ENCODE results near the gene GALC. TPM values are rescaled to one million over a fixed set of nuclear protein-coding genes. Genes with fewer than 3 reads are reported as not detected.

GALC gene
- total RNA-seq, 2 donors from 2014 or later: 20.8 to 21.8 TPM

GRCh38 chr14:87935081-87935828 is 57.7 kb downstream of the GALC start:
- H3K4me3 ChIP-seq: no peak overlapping the region
- no peak for DNase-seq (ENCODE audit: low spot score)
- no peak for TF ChIP-seq CTCF (IDR thresholded peaks at IDR 0.05)
- H3K9me3 ChIP-seq: no peaks in the 10 kb centered on the region
- no peak overlapping the region for H3K27ac ChIP-seq
- no peaks in the 10 kb centered on the region for H3K4me1 ChIP-seq
- H3K36me3 ChIP-seq: peaks cover 16% of the 10 kb centered on the region
- H3K27me3 ChIP-seq: no peaks in the 10 kb centered on the region

GRCh38 chr14:87934185-87934584 is 58.8 kb downstream of the GALC start:
- no peaks in the 10 kb centered on the region for H3K9me3 ChIP-seq
- peaks cover 8% of the 10 kb centered on the region for H3K36me3 ChIP-seq
- H3K27ac ChIP-seq: no peak overlapping the region
- no peak overlapping the region for H3K4me3 ChIP-seq
- no peaks in the 10 kb centered on the region for H3K4me1 ChIP-seq
- TF ChIP-seq CTCF (IDR thresholded peaks at IDR 0.05): no peak
- no peak for DNase-seq (ENCODE audit: low spot score)
- no peaks in the 10 kb centered on the region for H3K27me3 ChIP-seq

DNA sequence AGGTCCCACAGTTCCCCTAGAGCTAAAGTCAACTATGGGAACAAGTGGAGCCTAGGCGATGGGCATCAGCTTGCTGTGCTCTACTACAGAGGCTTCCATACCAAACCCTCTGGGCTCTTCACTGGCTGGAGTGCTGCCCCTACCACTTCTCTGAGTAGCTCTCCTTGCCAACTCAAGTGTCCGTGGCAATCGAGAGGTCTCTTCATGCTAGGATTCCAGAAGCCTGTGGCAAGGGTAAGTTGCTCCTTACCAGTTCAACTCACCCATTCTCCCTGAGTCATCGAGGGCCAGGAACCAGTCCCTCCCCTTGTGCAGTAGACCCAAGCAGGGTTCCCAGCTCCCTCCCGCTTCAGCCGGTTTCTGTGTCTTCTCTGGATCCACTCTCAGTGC is 76.1 kb downstream of the GALC start:
- no peaks in the 10 kb centered on the region for H3K4me1 ChIP-seq
- H3K36me3 ChIP-seq: no peaks in the 10 kb centered on the region
- H3K9me3 ChIP-seq: peaks cover 0 to 9% of the 10 kb centered on the region in 2 donors
- DNase-seq (ENCODE audit: low spot score): no peak
- H3K27me3 ChIP-seq: peaks cover 0 to 3% of the 10 kb centered on the region in 2 donors
- H3K27ac ChIP-seq: no peak overlapping the region
- no peak for TF ChIP-seq CTCF (IDR thresholded peaks at IDR 0.05)
- no peak overlapping the region for H3K4me3 ChIP-seq

GRCh38 chr14:87916103-87916885 is 76.7 kb downstream of the GALC start:
- H3K36me3 ChIP-seq: no peaks in the 10 kb centered on the region
- peaks cover 0 to 3% of the 10 kb centered on the region in 2 donors for H3K27me3 ChIP-seq
- no peak overlapping the region for H3K27ac ChIP-seq
- H3K9me3 ChIP-seq: peaks cover 0 to 13% of the 10 kb centered on the region in 2 donors
- no peak overlapping the region for H3K4me3 ChIP-seq
- no peaks in the 10 kb centered on the region for H3K4me1 ChIP-seq
- no peak for DNase-seq (ENCODE audit: low spot score)
- TF ChIP-seq CTCF (IDR thresholded peaks at IDR 0.05): no peak

DNA sequence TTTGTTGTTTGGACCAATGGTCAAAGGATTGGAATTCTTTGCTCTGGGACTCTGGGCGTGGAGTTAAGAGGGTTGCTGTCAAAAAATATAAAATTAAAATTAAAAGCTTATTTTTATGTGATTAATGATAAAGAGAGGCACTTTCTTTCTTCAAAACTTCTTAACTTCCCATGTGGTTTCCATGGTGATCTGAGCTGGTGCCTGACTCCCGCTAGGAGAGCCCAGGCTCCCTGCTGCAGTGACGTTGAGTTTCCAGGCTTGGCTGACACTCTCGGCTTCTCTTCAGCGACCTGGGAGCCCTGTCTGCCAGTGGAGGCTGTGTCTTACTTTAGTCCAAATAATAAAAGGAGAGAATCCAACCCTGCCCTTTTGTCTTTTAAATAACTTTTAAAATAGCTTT is 84.4 kb downstream of the GALC start:
- Histone ChIP-seq H3K4me3 (no peak overlapping the region), H3K36me3 (no peaks in the 10 kb centered on the region), H3K27ac (no peak overlapping the region), H3K4me1 (no peaks in the 10 kb centered on the region), H3K27me3 (no peaks in the 10 kb centered on the region), H3K9me3 (peaks cover 0 to 21% of the 10 kb centered on the region in 2 donors)
- DNase-seq (ENCODE audit: low spot score): no peak
- TF ChIP-seq CTCF (IDR thresholded peaks at IDR 0.05): no peak

All from right atrium auricular region (tissue), 2 donors.